Measurements from ENCODE around the gene DNAAF5.

Gene DNAAF5

DNA sequence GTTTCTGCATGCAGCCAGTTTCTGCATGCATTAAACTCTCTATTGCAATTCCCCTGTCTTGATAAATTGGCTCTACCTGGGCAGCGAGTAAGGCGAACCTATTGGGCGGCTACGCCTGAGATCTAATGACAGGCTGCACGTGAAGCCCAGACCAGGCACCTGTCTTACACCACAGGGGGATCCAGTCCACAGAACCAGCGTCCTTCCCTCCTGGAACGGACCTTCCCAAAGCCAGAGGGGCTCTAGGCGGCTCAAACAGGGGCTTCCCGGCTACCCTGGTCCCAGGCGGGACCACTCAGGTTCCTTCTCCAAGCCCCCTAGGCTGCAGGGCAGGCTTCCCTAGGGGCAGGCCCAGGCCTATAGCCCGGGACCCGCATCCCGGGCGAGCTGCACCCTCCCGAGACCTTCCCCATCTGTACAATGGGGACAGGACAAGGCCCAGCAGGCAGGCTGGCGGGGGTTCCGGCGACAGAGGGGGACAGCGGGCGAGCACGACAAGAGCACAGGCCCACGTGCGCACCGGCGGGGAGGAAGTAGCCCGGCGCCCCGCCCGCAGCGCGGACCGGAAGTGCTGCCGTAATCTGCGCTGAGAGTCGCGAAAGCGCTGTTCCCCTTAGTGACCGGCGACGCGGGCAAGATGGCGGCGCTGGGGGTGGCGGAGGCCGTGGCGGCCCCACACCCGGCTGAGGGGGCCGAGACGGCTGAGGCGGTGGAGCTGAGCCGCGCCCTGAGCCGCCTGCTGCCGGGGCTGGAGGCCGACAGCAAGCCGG is at the start of gene DNAAF5:
Gene DNAAF5, plus strand, starts transcription at position 616 of the 770 bp plus-strand sequence. Its CDS starts 22 bp downstream, at position 638.
- peak; percentile 89 for DNase-seq

GRCh38 chr7:676972-677385 is 49.5 kb upstream of the DNAAF5 start:
- DNase-seq = no peak

DNA sequence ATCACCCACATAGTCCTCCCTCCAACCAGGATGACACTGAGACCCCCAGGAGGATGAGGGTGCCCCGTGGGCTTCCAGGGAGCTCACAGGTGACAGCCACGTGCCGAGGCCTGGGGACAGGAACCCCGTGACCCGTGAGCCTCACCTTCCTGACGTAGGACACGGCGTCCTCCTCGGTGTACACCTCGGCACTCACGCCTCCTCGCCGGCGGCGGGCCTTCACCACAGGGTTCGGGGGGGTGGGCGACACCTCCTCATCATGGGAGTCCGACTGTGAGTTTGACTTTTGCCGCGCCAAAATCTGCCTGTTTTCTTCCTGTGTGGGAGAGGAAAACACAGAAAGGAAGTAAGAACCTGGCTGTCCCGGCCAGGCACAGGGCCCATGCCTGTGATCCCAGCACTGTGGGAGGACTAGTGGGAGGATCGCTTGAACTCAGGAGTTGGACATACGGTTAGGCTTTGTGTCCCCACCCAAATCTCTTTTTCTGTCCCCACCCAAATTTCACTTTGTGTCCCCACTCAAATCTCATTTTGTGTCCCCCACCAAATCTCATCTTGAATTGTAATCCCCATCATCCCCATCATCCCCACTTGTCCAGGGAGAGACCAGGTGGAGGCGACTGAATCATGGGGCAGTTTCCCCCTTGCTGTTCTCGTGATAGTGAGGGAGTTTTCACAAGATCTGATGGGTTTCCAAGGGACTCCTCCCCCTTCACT is 45.9 kb upstream of the DNAAF5 start:
- no peak for DNase-seq

GRCh38 chr7:681551-682307 is 44.8 kb upstream of the DNAAF5 start:
- no peak for DNase-seq

GRCh38 chr7:682810-683209 is 43.7 kb upstream of the DNAAF5 start:
- no peak for DNase-seq

GRCh38 chr7:683526-684205 is 42.8 kb upstream of the DNAAF5 start:
- DNase-seq = no peak

- DNase-seq = no peak
Observed at GRCh38 chr7:684416-684815, 42.1 kb upstream of the DNAAF5 start.

GRCh38 chr7:685540-685939 is 41.0 kb upstream of the DNAAF5 start:
- DNase-seq = no peak

- no peak for DNase-seq
Observed at GRCh38 chr7:690478-691360, 35.8 kb upstream of the DNAAF5 start.

GRCh38 chr7:691361-692045 is 35.0 kb upstream of the DNAAF5 start:
- no peak for DNase-seq

- no peak for DNase-seq
Observed at GRCh38 chr7:693280-693679, 33.2 kb upstream of the DNAAF5 start.

DNA sequence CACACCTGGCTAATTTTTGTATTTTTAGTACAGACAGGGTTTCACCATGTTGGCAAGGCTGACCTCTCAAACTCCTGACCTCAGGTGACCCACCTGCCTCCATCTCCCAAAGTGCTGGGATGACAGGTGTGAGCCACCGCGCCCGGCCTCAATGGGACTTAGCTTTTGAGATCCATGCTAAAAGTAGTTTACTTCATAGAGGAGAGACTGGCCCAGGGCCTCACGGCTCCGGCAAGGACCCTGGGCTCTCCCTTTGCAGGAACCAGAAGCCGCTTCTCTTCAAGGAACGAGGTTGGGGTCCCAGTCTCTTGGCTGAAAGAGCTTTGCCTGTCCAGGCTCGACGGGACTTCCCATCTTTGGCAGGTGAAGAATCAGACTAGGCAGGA is 30.1 kb upstream of the DNAAF5 start:
- no peak for DNase-seq

GRCh38 chr7:696812-697551 is 29.5 kb upstream of the DNAAF5 start:
- DNase-seq = no peak

DNA sequence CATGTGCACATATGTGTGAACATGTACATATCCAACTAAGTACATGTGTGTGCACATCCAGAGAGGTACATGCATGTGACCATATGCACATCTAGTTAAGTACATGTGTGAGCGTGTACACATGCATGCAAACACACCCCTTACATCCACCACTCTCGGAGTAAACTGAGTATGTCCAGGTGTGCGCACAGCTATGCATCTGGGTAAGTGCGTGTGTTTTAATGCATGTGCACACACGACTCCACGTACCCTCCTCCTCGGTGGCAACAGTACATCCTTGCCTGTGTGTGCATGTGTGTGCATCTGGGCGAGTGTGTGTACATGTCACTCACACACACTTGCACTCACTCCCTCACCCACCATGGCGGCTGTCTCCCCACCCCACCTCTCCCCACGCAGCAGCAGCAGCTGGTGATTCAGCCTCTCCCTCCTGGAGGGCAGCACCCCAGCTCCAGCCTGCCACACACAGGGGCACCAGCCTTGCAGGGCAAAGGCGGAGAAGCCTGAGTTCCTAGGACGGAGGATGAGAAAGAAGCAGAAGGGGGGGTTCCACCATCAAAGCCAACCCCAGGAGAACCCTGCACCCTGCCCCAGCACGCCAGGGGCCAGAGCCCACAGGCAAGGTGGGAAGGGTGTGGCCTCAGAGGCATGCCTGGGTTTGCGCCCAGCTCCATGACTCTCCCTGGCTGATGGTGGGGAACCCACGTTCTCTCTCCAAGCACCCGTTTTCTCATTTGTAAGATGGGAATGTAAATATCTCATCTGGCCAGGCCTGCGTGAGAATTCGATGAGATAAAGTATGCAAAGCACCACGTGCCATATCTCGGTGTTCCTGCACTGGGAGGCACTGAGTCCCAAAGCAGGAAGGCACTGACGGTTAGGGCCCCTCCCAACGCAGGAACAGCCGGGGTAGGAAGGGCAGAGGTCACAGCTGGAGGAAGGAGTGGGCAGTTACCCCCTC is 27.7 kb upstream of the DNAAF5 start:
- no peak for DNase-seq

DNA sequence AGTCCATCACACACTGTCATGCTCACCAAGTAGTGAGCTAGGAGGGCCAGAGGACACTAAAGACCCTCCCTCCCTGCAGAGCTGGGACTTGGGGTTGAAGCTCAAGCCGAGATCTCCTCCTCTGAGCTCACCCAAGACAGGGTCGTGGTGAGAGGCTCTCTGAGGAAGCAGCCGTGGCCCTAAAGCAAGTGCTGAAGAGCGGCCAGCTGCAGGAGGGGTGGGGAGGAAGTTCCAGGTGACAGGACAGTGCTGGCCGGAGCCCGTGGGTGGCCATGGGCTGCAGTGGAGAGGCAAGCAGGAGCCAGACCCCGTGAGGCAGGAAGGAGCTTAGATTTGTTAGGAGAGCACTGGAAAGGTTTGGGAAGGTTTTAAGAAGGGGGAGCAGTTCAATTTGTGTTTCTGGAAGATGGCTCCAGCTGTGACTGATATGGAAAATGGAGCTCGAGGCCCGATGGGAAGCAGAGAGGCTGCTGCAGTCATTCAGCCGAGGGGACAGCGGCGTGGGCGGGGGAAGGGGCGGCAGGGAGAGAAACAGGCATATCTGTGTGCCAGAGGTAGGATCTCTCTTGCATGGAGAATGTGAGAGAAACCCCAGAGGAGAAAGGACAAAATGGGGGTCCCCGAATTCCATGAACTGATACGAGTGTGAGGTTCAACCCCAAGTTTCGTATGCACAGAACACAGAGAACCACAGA is 26.9 kb upstream of the DNAAF5 start:
- no peak for DNase-seq

GRCh38 chr7:701086-701671 is 25.3 kb upstream of the DNAAF5 start:
- DNase-seq = no peak

GRCh38 chr7:703049-703448 is 23.4 kb upstream of the DNAAF5 start:
- DNase-seq = no peak

DNA sequence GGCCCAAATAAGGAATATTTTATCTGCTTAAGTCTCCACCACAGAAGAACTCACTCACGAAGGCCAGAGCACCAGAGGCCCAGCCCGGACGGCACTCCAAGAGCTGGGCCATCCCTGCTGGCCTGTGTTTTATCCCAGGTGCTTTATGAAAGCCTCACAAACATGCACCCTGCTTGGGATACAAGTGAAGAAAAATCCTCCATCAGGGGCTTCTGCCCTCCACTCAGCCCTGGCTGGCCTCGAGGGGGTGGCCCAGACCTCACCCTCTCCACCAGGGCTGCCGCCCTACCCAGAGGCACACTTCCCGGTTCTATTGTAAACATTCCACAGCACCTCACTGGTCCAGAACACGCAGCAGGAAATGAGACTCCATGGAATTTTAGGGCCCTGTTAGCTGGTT is 19.8 kb upstream of the DNAAF5 start:
- DNase-seq = no peak

Measured in CD4-positive, alpha-beta T cell treated with Interleukin-17A for 4 hours (primary cell).